ENCODE data around the gene CSPG5.

GRCh38 chr3:47628426-47628825, 49.8 kb upstream of the CSPG5 start:
- TF ChIP-seq CTCF (IDR thresholded peaks at IDR 0.05) (no peak), EZH2 (IDR thresholded peaks at IDR 0.05) (no peak)
